Measurements from ENCODE around the gene ELMOD1. TPM values are rescaled to one million over a fixed set of nuclear protein-coding genes. Genes with fewer than 3 reads are reported as not detected.

ELMOD1 gene
- total RNA-seq, 1 donor from 2014 or later: 2.3 TPM

- Histone ChIP-seq H3K27me3 (ENCODE audit: low read depth) (peaks cover 44% of the 10 kb centered on the region), H3K27ac (replicated peaks) (no peak overlapping the region), H3K9me3 (replicated peaks) (no peaks in the 10 kb centered on the region), H3K36me3 (no peaks in the 10 kb centered on the region), H3K4me1 (no peaks in the 10 kb centered on the region), H3K4me3 (no peak overlapping the region)
- intact Hi-C loops (cut with micrococcal nuclease): no loop called here
- no peak for DNase-seq
- no peak for TF ChIP-seq CTCF (IDR thresholded peaks at IDR 0.05; ENCODE audit: borderline replicate concordance)
These were observed 115.6 kb downstream of the ELMOD1 start for GRCh38 chr11:107706531-107706930.

GRCh38 chr11:107707215-107707671 lies 116.3 kb downstream of the ELMOD1 start:
- Histone ChIP-seq H3K27me3 (ENCODE audit: low read depth) (peaks cover 40% of the 10 kb centered on the region), H3K36me3 (no peaks in the 10 kb centered on the region), H3K27ac (replicated peaks) (no peak overlapping the region), H3K9me3 (replicated peaks) (no peaks in the 10 kb centered on the region), H3K4me3 (no peak overlapping the region), H3K4me1 (no peaks in the 10 kb centered on the region)
- no peak for TF ChIP-seq CTCF (IDR thresholded peaks at IDR 0.05; ENCODE audit: borderline replicate concordance)
- DNase-seq: no peak
- intact Hi-C loops (cut with micrococcal nuclease): no loop called here

GRCh38 chr11:107707807-107708206 lies 116.9 kb downstream of the ELMOD1 start:
- intact Hi-C loops (cut with micrococcal nuclease): no loop called here
- H3K27ac ChIP-seq (replicated peaks): no peak overlapping the region
- no peaks in the 10 kb centered on the region for H3K4me1 ChIP-seq

GRCh38 chr11:107708792-107709191 lies 117.8 kb downstream of the ELMOD1 start:
- Histone ChIP-seq H3K36me3 (no peaks in the 10 kb centered on the region), H3K9me3 (replicated peaks) (no peaks in the 10 kb centered on the region), H3K27ac (replicated peaks) (no peak overlapping the region), H3K4me3 (no peak overlapping the region), H3K27me3 (ENCODE audit: low read depth) (peaks cover 47% of the 10 kb centered on the region), H3K4me1 (peaks cover 7% of the 10 kb centered on the region)
- TF ChIP-seq CTCF (IDR thresholded peaks at IDR 0.05; ENCODE audit: borderline replicate concordance): no peak
- no peak for DNase-seq
- intact Hi-C loops (cut with micrococcal nuclease): no loop called here

More at GRCh38 chr11:107707807-107708206, 116.9 kb downstream of the ELMOD1 start:
- no peak for DNase-seq
- no peak for TF ChIP-seq CTCF (IDR thresholded peaks at IDR 0.05; ENCODE audit: borderline replicate concordance)
- no peak overlapping the region for H3K4me3 ChIP-seq
- no peaks in the 10 kb centered on the region for H3K9me3 ChIP-seq (replicated peaks)
- H3K27me3 ChIP-seq (ENCODE audit: low read depth): peaks cover 39% of the 10 kb centered on the region
- H3K36me3 ChIP-seq: no peaks in the 10 kb centered on the region

- no peak for DNase-seq
- Histone ChIP-seq H3K9me3 (replicated peaks) (no peaks in the 10 kb centered on the region), H3K4me1 (peaks cover 7% of the 10 kb centered on the region), H3K4me3 (no peak overlapping the region), H3K27ac (replicated peaks) (no peak overlapping the region), H3K27me3 (ENCODE audit: low read depth) (peaks cover 61% of the 10 kb centered on the region), H3K36me3 (no peaks in the 10 kb centered on the region)
- intact Hi-C loops (cut with micrococcal nuclease): no loop called here
- TF ChIP-seq CTCF (IDR thresholded peaks at IDR 0.05; ENCODE audit: borderline replicate concordance): no peak
These were observed 119.4 kb downstream of the ELMOD1 start for GRCh38 chr11:107710301-107710700.
